SK-N-SH treated with all-trans-retinoic acid at 6 μM for 48 hours (cell line): ENCODE results near the gene LRP5.
"Not testable (repeated sequence)": the region's sequence is repeated elsewhere in the genome, so short reads cannot be mapped to it uniquely, and the experiment has no call there.

ENCODE experiments used
- ARNTL ChIP-seq: fragments of 450-650 bp; formaldehyde crosslinking; IDR thresholded peaks from 2 replicates; pipeline ENCODE4 v1.5.0; 2020; ENCODE audit warnings: low read depth, mild to moderate bottlenecking, moderate library complexity, borderline replicate concordance
- GLIS3 ChIP-seq: fragments of 250-450 bp; sonication (Bioruptor Pico); IDR thresholded peaks from 2 replicates; pipeline ENCODE4 v1.5.0; 2020; ENCODE audit warnings: mild to moderate bottlenecking, moderate library complexity
- PATZ1 ChIP-seq: fragments of 250-450 bp; sonication (Bioruptor Pico); IDR thresholded peaks from 2 replicates; pipeline ENCODE4 v1.8.0; 2020; ENCODE audit warnings: mild to moderate bottlenecking, moderate library complexity, borderline replicate concordance
- RARB ChIP-seq: fragments of 250-450 bp; sonication (Bioruptor Pico); IDR thresholded peaks from 2 replicates; pipeline ENCODE4 v1.8.0; 2021; ENCODE audit warnings: mild to moderate bottlenecking, moderate library complexity
- TCF4 ChIP-seq: fragments of 250-450 bp; sonication (Bioruptor Pico); IDR thresholded peaks from 2 replicates; pipeline ENCODE4 v1.8.0; 2021; ENCODE audit warnings: mild to moderate bottlenecking, moderate library complexity, borderline replicate concordance
- ZC3H10 ChIP-seq: fragments of 250-450 bp; sonication (Bioruptor Pico); IDR thresholded peaks from 2 replicates; pipeline ENCODE4 v1.5.1; 2021; ENCODE audit warnings: mild to moderate bottlenecking, moderate library complexity
- ZFP30 ChIP-seq: fragments of 450-650 bp; formaldehyde crosslinking; IDR thresholded peaks from 2 replicates; pipeline ENCODE4 v1.5.0; 2022; ENCODE audit warnings: mild to moderate bottlenecking, moderate library complexity
- TF ChIP-seq, protein P1 (sequence below): fragments of 250-450 bp; sonication (Bioruptor Pico); IDR thresholded peaks from 2 replicates; pipeline ENCODE4 v1.8.0; 2021; ENCODE audit warnings: low read depth, mild to moderate bottlenecking, moderate library complexity, borderline replicate concordance
- TF ChIP-seq, protein P2 (sequence below): fragments of 250-450 bp; sonication (Bioruptor Pico); IDR thresholded peaks from 2 replicates; pipeline ENCODE4 v1.5.0; 2020; ENCODE audit warnings: mild to moderate bottlenecking, moderate library complexity

- not testable (repeated sequence) for TF ChIP-seq ZC3H10 (CRISPR knock-in tag); ZFP30 (CRISPR knock-in tag); RARB (CRISPR knock-in tag); TCF4 (CRISPR knock-in tag); PATZ1; ARNTL (CRISPR knock-in tag); GLIS3 (CRISPR knock-in tag)
- TF ChIP-seq, protein P1, sequence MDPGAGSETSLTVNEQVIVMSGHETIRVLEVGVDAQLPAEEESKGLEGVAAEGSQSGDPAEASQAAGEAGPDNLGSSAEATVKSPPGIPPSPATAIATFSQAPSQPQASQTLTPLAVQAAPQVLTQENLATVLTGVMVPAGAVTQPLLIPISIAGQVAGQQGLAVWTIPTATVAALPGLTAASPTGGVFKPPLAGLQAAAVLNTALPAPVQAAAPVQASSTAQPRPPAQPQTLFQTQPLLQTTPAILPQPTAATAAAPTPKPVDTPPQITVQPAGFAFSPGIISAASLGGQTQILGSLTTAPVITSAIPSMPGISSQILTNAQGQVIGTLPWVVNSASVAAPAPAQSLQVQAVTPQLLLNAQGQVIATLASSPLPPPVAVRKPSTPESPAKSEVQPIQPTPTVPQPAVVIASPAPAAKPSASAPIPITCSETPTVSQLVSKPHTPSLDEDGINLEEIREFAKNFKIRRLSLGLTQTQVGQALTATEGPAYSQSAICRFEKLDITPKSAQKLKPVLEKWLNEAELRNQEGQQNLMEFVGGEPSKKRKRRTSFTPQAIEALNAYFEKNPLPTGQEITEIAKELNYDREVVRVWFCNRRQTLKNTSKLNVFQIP (CRISPR knock-in tag) = not testable (repeated sequence)
- TF ChIP-seq, protein P2, sequence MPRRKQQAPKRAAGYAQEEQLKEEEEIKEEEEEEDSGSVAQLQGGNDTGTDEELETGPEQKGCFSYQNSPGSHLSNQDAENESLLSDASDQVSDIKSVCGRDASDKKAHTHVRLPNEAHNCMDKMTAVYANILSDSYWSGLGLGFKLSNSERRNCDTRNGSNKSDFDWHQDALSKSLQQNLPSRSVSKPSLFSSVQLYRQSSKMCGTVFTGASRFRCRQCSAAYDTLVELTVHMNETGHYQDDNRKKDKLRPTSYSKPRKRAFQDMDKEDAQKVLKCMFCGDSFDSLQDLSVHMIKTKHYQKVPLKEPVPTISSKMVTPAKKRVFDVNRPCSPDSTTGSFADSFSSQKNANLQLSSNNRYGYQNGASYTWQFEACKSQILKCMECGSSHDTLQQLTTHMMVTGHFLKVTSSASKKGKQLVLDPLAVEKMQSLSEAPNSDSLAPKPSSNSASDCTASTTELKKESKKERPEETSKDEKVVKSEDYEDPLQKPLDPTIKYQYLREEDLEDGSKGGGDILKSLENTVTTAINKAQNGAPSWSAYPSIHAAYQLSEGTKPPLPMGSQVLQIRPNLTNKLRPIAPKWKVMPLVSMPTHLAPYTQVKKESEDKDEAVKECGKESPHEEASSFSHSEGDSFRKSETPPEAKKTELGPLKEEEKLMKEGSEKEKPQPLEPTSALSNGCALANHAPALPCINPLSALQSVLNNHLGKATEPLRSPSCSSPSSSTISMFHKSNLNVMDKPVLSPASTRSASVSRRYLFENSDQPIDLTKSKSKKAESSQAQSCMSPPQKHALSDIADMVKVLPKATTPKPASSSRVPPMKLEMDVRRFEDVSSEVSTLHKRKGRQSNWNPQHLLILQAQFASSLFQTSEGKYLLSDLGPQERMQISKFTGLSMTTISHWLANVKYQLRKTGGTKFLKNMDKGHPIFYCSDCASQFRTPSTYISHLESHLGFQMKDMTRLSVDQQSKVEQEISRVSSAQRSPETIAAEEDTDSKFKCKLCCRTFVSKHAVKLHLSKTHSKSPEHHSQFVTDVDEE = not testable (repeated sequence)
Measured at GRCh38 chr11:68458340-68458739, 145.9 kb downstream of the LRP5 start.
